Measurements from ENCODE around the gene ZWILCH.

The ZWILCH gene

DNA sequence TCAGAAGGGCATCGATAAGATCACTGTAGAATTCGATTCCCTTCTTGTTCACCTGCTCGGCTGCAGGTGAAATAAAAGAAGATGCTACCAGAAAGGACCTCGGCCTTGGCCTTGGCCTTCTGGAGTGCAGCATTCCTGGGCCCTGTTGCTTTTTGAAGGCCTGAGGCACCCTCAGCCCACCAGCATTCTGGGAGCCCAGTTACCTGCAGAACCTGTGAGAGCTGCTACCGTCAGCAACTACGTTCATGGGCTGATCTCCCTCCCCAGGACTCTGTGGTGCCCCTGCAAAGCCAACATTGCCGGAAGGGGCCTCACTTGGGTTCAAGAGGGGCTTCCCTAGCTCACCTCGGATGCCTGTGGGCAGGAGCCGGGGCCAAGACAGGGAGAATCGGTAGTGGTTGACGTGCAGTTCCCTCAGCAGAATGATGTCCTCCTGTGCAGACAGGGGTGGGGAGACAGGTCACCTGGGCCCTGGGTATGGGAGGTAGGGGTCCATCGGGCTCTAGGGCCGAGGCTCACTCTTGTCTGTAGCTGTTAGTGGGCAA is 58.5 kb downstream of the ZWILCH start:
- Histone ChIP-seq H3K4me2 (ENCODE audit: low read depth, low read length) (no peak overlapping the region), H3K27me3 (replicated peaks; ENCODE audit: insufficient read depth, low read length) (no peaks in the 10 kb centered on the region), H3K27ac (ENCODE audit: low read length) (no peak overlapping the region), H3K36me3 (replicated peaks; ENCODE audit: insufficient read depth, low read length) (no peaks in the 10 kb centered on the region), H3K4me3 (ENCODE audit: low read length) (no peak overlapping the region), H3K9ac (ENCODE audit: low read length) (no peak overlapping the region), H3K79me2 (ENCODE audit: low read length) (no peaks in the 10 kb centered on the region), H3K4me1 (ENCODE audit: low read length) (peaks cover 13% of the 10 kb centered on the region), H3K9me3 (replicated peaks; ENCODE audit: insufficient read depth, low read length) (no peaks in the 10 kb centered on the region), H2AFZ (ENCODE audit: low read length) (no peak overlapping the region), H3K9me2 (replicated peaks; ENCODE audit: insufficient read depth, low read length) (no peaks in the 10 kb centered on the region), H3F3A (ENCODE audit: insufficient read depth, low read length) (no peaks in the 10 kb centered on the region), H4K20me1 (ENCODE audit: insufficient read depth, low read length) (no peaks in the 10 kb centered on the region)
- TF ChIP-seq EZH2 (optimal IDR thresholded peaks at IDR 0.05; ENCODE audit: low read depth, low read length) (no peak), CTCF (IDR thresholded peaks at IDR 0.05; ENCODE audit: low read length) (no peak), EZH2phosphoT487 (IDR thresholded peaks at IDR 0.05; ENCODE audit: low read length) (no peak)
- DNase-seq, result no peak

- no peak for DNase-seq
Observed at GRCh38 chr15:66564136-66565041, 59.3 kb downstream of the ZWILCH start.

DNA sequence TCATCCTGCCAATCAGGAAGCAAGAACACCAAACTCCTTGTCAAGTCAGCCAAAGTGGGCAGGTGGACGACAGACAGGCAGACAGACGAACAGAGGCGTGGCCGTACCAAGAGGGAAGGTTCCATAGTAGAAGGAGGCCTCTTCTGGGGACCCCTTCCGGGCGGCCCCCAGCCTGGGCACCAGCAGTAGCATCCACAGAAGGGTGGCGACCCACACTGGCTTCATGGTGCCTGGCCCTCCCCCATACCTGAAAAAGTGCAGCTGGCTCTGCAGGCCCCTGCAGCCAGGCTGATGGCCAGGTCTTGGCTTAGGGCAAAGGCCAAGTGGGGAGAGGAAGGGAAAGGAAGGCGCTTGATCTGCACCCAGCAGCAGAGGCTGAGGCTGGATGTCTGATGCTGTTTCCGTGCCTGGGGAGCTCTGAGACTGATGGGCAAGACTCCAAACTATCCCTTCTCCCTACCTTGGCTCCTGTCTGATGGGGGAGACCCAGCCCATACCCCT is 60.1 kb downstream of the ZWILCH start:
- no peak for TF ChIP-seq EZH2 (optimal IDR thresholded peaks at IDR 0.05; ENCODE audit: low read depth, low read length)
- TF ChIP-seq EZH2phosphoT487 (IDR thresholded peaks at IDR 0.05; ENCODE audit: low read length), result no peak
- TF ChIP-seq CTCF (IDR thresholded peaks at IDR 0.05; ENCODE audit: low read length), result no peak
- H4K20me1 ChIP-seq (ENCODE audit: insufficient read depth, low read length), result no peaks in the 10 kb centered on the region
- H3K4me3 ChIP-seq (ENCODE audit: low read length), result no peak overlapping the region
- no peak for DNase-seq
- no peaks in the 10 kb centered on the region for H3K27me3 ChIP-seq (replicated peaks; ENCODE audit: insufficient read depth, low read length)
- H3K9ac ChIP-seq (ENCODE audit: low read length), result no peak overlapping the region
- H3K9me3 ChIP-seq (replicated peaks; ENCODE audit: insufficient read depth, low read length), result no peaks in the 10 kb centered on the region
- H3K79me2 ChIP-seq (ENCODE audit: low read length), result no peaks in the 10 kb centered on the region
- H3K4me1 ChIP-seq (ENCODE audit: low read length), result peaks cover 13% of the 10 kb centered on the region
- no peaks in the 10 kb centered on the region for H3K36me3 ChIP-seq (replicated peaks; ENCODE audit: insufficient read depth, low read length)
- no peak overlapping the region for H3K4me2 ChIP-seq (ENCODE audit: low read depth, low read length)
- H3F3A ChIP-seq (ENCODE audit: insufficient read depth, low read length), result no peaks in the 10 kb centered on the region
- H3K9me2 ChIP-seq (replicated peaks; ENCODE audit: insufficient read depth, low read length), result no peaks in the 10 kb centered on the region
- no peak overlapping the region for H3K27ac ChIP-seq (ENCODE audit: low read length)
- H2AFZ ChIP-seq (ENCODE audit: low read length), result no peak overlapping the region

More at GRCh38 chr15:66564136-66565041, 59.3 kb downstream of the ZWILCH start:
- H2AFZ ChIP-seq (ENCODE audit: low read length), result no peak overlapping the region
- no peaks in the 10 kb centered on the region for H3F3A ChIP-seq (ENCODE audit: insufficient read depth, low read length)
- H4K20me1 ChIP-seq (ENCODE audit: insufficient read depth, low read length), result no peaks in the 10 kb centered on the region
- H3K4me1 ChIP-seq (ENCODE audit: low read length), result peaks cover 13% of the 10 kb centered on the region
- no peaks in the 10 kb centered on the region for H3K79me2 ChIP-seq (ENCODE audit: low read length)
- H3K4me3 ChIP-seq (ENCODE audit: low read length), result no peak overlapping the region
- H3K9me2 ChIP-seq (replicated peaks; ENCODE audit: insufficient read depth, low read length), result no peaks in the 10 kb centered on the region
- H3K27me3 ChIP-seq (replicated peaks; ENCODE audit: insufficient read depth, low read length), result no peaks in the 10 kb centered on the region
- H3K27ac ChIP-seq (ENCODE audit: low read length), result no peak overlapping the region
- H3K4me2 ChIP-seq (ENCODE audit: low read depth, low read length), result no peak overlapping the region
- H3K9ac ChIP-seq (ENCODE audit: low read length), result no peak overlapping the region
- TF ChIP-seq EZH2phosphoT487 (IDR thresholded peaks at IDR 0.05; ENCODE audit: low read length), result no peak
- no peak for TF ChIP-seq CTCF (IDR thresholded peaks at IDR 0.05; ENCODE audit: low read length)
- TF ChIP-seq EZH2 (optimal IDR thresholded peaks at IDR 0.05; ENCODE audit: low read depth, low read length), result no peak
- H3K9me3 ChIP-seq (replicated peaks; ENCODE audit: insufficient read depth, low read length), result no peaks in the 10 kb centered on the region
- H3K36me3 ChIP-seq (replicated peaks; ENCODE audit: insufficient read depth, low read length), result no peaks in the 10 kb centered on the region
